OCI-LY1 (cell line): ENCODE results near the gene CAV1.

Experiments used
- CTCF ChIP-seq: fragments of 200-600 bp; sonication (generic), shearing (Covaris generic); IDR thresholded peaks from 2 replicates; pipeline ENCODE4 v1.5.1; 2017; ENCODE audit warnings: mild to moderate bottlenecking, antibody characterized with exemption, low read length, moderate library complexity, mixed read lengths
- EZH2 ChIP-seq: fragments of 200-600 bp; sonication (generic), shearing (Covaris generic); IDR thresholded peaks from 2 replicates; pipeline ENCODE4 v1.8.0; 2017; ENCODE audit warnings: borderline replicate concordance, mixed run types, mild to moderate bottlenecking, antibody characterized with exemption, low read length, moderate library complexity, mixed read lengths

- TF ChIP-seq CTCF = no peak
- TF ChIP-seq EZH2 = no peak
Observed at GRCh38 chr7:116561697-116562483, 37.1 kb downstream of the CAV1 start.
